GM04503 (cell line): ENCODE data around the gene SIRPB2.

ENCODE experiments used
- DNase-seq: peaks from one replicate; pipeline ENCODE4 v3.0.0-alpha.2; 2012; ENCODE audit warnings: low read depth

The SIRPB2 gene

DNA sequence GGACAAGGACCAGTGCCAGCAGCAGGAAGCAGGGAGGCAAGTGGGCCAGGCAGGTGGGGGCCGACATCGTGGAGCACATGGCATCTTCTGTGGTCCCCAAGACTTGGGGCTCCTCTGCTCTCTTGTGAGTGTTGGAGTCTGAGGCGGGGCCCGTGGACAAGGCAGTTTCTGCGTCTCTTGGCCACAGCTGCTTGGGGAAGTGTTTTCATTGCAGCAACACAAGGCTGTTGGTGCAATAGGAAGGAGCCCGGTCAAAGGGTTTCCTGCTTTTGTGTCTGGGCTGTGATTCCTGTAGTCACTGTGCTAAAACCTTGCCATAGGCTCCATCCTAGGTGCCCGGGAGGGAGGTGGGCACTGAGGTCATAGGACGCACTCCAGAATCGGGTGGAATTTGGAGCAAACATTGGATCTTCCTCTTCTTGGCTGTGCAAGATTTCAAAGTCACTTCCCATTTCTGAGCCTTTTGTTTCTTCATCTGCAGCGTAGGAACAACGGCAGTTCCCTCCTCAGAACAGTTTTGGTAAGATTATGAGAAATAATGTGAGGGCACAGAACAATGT is at the start of gene SIRPB2:
SIRPB2 (minus strand) TSS at position 140 of the 560 bp plus-strand sequence; CDS start at position 79, 61 bp downstream.
- no peak for DNase-seq

DNA sequence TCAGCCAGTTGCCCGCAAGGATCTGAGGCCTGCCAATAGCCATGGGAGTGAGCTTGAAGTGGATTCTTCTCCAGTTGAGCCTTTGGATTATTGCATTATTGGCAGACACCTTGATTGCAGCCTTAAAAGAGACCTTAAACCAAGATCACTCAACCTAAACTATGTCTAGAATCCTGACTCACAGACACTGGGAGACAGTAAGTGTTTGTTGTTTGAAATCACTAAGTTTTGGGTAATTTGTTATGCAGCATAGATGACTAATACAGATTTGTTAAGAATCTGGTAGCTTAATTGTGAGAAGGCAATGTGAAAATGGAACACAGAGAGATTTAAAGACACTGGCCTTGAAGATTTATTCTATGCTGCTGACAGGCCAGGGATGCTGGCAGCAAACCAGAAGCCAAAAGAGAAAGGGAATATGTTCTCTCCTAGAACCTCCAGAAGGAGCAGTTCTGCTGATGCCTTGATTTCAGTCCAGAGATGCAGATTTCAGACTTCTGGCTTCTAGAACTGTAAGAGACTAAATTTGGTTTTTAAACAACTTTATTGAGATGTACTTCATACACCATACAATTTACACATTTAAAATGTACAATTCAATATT is 48.7 kb upstream of the SIRPB2 start:
- DNase-seq, result no peak

GRCh38 chr20:1538655-1539054 is 47.4 kb upstream of the SIRPB2 start:
- DNase-seq, result no peak

- no peak for DNase-seq
Measured at GRCh38 chr20:1537731-1538058, 46.5 kb upstream of the SIRPB2 start.

- DNase-seq, result no peak
Measured at GRCh38 chr20:1536893-1537730, 45.9 kb upstream of the SIRPB2 start.

GRCh38 chr20:1535420-1536175 is 44.4 kb upstream of the SIRPB2 start:
- DNase-seq, result no peak

DNA sequence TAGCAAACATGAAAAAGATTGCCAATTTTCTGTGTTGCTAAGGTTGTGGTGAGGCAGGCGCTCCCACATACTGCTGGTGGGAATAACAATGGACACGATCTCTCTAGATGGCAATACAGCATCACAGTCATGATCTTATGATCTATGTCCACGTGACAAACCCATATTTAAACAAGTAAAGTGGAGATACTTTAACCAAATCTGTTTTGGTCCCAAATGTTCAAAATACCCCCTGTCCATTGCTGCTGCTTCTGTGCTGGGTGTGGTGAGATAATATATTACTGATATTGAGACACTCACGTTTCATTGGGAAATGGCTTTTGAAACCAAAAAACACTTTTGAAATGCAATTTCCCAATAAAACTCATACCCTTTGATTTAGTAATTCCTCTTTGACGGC is 43.3 kb upstream of the SIRPB2 start:
- no peak for DNase-seq

DNA sequence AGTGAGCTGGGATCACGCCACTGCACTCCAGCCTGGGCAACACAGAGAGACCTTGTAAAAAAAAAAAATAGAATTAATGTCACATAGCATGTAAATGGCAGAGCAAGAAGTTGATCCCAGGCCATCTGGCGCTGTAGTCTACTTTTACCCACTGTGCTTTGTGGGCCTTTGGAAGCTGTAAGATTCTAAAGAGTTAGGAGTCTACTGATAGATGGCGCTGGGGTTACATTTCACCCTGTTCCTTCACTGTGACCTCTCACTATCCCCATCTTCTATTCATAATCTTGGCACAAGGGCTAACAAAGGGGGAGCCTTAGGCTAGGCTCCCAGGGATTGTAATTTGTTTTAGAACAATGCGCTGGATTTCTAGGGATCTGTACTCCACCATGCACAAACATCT is 41.8 kb upstream of the SIRPB2 start:
- no peak for DNase-seq

DNA sequence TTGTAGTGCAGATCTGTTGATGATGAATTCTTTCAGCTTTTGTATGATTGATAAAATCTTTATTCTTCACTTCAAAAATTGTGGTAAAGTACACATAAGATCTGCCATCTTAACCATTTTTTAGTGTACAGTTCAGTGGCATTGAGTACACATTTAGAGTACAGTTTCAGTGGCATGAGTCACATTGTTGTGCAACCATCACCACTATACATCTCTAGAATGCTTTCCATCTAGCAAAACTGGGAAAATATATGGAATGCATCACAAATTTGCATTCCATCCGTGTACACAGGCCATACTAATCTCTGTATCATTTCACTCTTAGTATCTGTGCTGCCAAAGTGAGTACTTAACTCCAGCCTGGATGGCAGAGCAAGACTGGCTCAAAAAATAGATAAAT is 37.6 kb upstream of the SIRPB2 start:
- no peak for DNase-seq

GRCh38 chr20:1527923-1528322 is 36.7 kb upstream of the SIRPB2 start:
- DNase-seq, result no peak

DNA sequence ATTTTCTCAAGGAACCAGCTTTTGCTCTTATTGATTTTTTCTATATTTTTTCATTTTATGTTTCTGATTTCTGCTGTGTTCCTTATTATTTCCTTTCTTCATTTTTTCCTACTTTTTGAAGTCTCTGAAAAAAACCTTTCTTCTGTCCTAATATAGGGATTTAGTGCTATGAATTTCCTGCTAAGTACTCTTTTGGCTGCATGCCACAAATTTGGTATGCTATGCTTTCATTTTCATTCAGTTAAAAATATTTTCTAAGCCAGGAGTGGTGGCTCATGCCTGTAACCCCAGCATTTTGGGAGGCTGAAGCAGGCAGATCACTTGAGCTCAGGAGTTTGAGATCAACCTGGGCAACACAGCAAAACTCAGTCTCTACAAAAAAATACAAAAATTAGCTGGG is 35.7 kb upstream of the SIRPB2 start:
- no peak for DNase-seq

GRCh38 chr20:1526310-1526709 is 35.1 kb upstream of the SIRPB2 start:
- no peak for DNase-seq

- no peak for DNase-seq
Measured at GRCh38 chr20:1524004-1524403, 32.8 kb upstream of the SIRPB2 start.

DNA sequence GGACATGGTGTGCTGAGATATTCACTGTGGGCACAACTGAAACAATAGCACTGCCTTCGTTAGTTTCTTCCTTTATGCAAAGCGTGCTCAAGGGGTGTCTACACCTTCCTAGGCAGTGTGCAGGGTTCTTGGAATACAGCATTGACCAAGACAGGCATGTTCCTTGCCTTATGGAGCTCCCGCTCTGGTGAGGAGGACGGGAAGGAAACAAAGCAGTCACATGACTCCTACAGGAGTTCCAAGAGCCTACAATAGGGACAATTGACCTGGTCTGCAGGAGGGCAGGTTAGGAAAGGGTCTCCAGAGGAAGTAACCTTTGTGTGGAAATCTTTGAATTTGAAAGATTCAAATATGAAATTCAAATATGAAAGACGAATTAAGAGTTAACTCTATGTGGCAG is 25.8 kb upstream of the SIRPB2 start:
- no peak for DNase-seq

- DNase-seq, result no peak
Measured at GRCh38 chr20:1513801-1514200, 22.6 kb upstream of the SIRPB2 start.

- DNase-seq, result no peak
Measured at GRCh38 chr20:1509237-1509636, 18.0 kb upstream of the SIRPB2 start.

- DNase-seq, result no peak
Measured at GRCh38 chr20:1508574-1508973, 17.4 kb upstream of the SIRPB2 start.

DNA sequence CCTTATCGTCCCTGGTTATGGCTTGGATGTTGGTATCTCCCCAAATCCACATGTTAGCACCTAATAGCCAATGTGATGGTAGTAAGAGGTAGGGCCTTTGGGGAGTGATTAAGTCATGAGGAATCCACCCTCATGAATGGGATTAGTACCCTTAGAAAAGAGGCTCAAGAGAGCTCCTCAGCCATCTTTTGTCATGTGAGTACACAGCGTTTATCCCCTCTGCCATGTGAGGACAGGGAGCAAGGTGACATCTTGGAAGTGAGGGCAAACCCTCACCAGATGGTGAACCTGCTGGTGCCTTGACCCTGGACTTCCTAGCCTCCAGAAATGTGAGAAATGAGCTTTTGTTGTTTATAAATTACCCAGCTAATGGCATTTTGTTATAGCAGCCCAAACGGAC is 16.1 kb upstream of the SIRPB2 start:
- no peak for DNase-seq

GRCh38 chr20:1505871-1506270 is 14.7 kb upstream of the SIRPB2 start:
- DNase-seq, result no peak

DNA sequence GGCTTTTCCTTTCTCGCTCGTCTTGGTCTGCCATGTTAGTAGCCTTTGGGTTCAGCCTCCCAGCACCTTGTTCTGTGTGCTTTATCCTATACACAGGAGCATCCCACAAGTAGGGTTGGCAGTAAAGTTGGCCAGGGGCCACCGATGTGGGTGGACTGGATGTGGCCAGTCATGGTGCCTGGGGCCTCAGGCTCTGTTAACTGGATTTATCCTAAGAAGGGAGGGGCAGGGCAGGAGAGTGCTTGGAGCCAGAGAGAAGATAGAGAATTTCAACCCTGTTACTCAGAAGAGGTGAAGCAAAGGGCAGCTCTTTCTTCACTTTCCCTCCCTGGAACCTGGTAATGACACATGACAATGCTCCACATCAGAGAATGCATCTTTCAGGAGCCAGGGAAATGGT is 14.1 kb upstream of the SIRPB2 start:
- peak; percentile 24 for DNase-seq

GRCh38 chr20:1503564-1504227 is 12.5 kb upstream of the SIRPB2 start:
- DNase-seq, result peak; percentile 59

DNA sequence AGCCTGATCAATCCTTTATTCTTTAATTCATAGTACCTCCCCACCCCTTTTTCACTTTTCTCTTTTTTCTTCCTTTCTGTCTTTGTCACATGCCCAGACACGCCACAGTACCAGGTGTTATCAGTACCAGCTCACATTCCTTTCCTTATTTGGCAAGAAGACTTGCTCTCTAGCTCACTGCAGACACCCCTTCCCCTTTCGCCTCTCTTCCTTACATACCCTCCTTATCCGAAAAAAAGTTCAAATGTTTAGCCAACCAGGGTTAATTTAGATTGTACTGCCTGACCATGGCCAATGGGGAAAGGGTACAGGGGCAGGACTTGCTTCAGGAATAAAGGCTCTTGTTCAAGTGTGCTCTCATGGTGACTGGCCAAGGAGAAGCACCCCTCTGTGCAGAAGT is 9.3 kb upstream of the SIRPB2 start:
- DNase-seq, result no peak
